GM18520 (cell line): ENCODE data around the gene TAF3.
"Not testable (repeated sequence)": the region's sequence is repeated elsewhere in the genome, so short reads cannot be mapped to it uniquely, and the experiment has no call there.

Source experiments
- ATAC-seq: cut with Tn5 transposase; IDR thresholded peaks from one replicate; pipeline ENCODE4 v1.9.1; 2021; ENCODE audit not compliant: unreplicated experiment

The TAF3 gene

DNA sequence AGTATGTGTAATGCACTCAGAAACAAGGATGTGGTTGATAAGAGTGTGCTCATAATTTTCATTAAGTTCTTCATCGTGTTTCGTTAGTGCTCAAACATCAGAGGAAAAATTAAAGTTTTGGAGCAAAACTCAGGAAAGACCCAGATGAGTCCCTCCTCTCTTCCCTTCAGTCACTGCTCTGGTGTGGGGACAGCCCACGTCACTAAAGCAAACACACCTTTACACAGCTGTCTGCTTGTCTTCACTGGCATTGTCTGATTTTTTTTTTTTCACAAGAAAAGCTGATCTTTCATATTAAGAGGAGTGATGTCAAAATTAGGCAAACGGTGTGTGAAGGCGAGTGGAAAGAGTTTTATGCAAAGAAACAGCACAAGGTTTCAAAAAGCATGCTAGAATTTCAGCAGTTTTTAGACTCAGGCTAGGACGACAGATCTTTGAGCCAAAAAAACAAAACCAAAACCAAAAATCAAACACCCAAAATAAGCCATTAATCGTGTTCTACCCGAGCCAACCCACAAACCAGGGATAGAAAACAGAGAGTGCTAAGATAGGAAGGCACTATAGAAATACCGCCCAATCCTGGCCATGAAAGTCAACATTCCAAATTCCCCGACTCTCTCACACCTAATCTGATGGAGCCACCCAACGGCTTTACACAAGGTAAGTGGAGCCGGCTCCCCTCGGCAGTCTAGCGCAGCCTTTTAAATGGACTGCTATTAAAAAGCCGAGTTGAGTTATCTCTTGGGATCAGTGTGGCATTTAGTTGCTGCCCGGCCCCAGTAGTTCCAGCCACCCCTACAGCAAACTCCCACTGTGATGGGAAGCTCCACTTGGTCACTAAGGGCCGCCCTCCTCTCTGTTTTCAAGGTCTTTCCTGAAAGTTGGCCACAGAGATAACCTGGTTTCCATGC, 208.3 kb downstream of the TAF3 start:
- ATAC-seq = no peak

DNA sequence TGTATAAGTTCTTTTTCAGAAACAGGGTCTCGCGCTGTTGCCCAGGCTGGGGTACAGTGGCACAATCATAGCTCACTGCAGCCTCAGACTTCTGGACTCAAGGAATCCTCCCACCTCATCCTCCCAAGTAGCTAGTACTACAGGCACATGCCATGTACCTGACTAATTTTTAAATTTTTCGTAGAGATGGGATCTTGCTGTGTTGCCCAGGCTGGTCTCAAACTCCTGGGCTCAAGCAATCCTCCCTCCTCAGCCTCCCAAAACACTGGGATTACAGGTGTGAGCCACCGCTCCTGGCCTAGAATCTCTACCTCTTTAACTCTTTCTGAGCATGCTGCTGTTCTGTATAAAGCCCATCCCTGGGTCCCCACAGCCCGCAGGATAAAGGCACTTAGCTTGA, 212.9 kb downstream of the TAF3 start:
- ATAC-seq = not testable (repeated sequence)

DNA sequence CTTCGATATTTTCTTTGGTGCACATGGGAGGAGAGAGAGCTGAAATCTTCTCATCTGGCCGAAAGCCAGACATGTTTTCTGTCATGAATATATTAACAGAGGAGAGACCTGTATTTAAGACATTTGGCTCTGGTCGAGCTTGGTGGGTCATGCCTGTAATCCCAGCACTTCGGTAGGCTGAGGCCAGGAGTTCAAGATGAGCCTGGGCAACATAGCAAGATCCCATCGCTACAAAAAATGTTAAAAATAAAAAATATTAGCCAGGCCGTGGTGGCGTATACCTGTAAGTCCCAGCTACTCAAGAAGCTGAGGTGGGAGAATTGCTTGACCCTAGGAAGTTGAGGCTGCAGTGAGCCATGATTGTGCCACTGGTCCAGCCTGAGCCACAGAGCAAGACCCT, 214.3 kb downstream of the TAF3 start:
- ATAC-seq = no peak

DNA sequence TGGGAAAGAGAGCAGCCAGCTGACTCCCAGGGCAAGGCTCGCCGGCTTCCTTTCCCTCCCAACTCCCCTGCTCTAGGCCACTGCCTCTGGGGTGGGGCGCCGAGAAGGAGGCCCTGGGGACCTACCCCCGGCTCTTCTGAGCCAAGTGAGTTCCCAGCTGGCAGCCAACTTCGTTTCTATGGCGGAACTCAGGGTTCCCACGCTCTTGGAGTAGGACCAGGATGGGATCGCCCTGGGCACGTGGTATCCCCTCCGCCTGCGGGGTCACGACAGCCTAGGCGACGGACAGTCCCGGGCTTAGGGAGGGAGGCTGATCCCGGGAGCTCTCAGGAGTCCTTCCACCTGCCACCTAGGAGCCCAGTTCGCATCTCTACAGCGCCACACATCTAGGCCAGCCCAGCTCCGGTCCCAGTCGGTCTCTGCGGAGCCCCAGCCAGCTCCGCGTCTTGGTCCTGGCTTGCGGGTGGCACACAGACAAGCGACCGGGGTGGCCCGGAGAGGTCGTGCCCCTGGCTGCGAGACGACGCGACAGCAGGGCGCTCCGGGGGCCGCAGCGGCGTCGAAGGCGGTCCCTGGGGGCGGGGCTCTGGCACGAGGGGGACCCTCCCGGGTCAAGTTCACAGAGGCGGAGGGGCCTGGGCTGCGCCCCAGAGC, 215.6 kb downstream of the TAF3 start:
- no peak for ATAC-seq

DNA sequence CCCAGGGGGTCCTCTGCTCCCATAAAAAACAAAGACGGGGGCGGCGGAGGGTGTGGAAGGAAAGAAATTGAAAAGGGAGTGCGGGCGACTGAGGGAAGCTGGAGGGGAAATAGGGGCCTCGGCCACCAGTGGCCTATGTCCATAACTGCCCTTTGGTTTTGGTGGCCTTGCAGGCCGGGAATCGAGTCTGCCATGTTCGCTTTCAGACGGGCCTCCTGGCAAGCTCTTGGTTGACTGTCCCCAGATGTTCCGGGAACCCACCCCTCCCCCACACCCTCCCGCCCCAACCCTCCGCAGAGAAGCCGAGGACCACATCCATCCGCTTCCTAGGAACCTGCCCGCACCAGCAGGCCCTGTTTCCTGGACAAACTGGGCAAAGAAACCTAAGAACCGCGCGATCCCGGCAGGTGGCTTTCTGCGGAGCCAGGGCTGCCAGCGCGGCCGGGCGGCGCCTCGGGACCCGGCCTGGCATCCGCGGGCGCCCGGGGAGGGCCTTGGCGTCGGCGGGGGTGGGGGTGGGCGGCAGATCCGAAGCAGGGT, 216.2 kb downstream of the TAF3 start:
- ATAC-seq = no peak

DNA sequence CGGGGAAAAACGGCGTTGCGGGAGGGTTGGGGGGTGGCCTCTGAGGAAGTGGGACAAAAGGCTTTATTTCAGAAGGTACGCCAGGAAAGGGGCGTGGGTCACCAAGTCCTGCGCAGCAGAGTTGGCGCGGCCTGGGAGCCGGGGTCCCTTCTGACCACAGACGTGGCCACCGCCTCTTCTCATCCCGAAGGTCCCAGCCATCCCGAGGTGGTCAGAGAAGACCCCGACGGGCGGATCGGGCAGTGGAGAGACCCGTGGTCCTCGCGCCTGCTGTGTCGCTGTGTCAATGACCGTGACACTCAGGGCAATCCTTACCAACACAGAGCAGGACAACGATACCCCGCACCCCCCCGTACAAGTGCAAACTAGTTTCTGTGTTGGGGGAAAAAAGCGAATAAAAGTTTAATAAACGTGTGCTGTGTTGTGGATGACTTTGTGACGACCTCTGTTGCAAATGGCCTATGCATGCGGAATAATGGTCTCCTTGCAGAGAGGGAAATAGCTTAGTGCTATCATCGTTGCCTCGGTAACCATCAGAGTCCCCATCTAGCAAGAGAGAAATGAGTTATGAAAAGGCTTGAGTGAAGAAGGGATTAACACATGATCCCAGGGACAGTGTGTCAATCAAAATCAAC, 216.8 kb downstream of the TAF3 start:
- no peak for ATAC-seq

DNA sequence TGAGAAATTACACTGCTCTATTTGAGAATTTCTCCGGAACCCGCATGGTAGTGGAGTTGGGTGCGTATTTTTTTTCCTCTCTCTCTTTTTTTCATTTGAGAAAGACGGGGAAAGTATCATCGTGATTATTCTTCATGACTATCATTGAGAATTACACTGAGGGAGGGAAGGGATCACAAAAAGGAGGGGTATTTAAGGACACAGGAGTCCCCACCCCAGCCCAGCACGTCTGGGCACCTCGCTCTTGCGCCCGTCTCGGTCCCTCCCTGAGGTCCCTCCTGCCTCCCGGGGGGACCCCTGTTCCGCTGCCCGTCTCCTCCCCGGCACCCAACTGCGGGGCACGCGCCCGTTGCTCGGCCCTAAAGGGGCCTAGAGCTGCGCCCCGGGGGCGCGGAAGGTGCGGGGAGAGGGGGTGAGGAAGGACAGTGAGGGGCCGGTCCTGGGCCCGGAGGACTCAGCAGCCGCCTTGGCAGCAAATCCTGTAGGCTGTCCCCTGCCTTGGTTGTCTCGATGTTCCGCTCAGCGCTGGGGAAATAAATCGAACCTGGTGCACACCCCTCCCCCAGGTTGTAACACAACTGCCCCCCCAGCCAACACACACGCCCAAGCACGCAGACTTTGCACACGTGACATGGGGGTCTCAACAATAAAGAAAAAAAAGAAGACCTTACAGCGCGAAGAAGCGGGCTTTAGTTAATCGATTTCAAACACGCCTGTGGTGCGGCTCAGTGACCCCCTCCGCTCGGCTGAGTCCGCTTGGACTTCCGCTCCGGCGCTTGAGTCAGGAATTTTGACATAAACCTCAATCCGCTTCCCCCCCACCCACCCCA, 217.6 kb downstream of the TAF3 start:
- ATAC-seq = no peak

DNA sequence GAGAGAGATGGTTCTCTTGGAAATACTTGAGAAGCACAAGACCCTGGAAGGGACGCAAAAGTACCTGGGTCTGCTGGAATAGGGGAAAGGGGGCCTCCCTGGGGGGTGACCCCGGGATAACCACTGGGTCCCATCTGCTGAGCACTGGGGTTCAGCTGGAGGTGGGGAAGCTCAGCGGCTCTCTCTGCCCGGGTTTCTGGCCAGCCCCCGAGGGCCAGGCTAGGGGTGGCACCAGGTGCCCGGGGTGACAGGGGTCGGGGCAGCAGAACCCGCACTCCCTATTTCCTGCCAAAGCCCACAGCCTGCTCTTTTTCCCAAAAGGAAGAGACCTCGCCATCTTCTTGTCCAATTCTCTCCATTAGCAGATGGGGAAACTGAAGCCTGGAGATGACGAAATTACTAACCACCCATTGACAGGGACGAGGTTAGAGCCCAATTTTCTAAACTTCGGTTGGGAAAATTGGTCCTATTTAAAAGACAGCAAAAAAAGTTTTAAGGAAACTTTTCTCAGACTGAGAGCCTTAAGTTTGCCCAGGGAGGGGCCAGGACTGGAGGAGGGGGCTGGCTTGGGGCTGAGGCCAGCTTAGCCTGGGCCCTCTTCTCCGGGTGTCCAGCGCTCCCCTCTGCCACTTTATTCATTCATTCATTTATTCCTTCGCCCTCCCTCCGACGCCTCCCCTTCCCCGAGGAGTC, 218.3 kb downstream of the TAF3 start:
- no peak for ATAC-seq

DNA sequence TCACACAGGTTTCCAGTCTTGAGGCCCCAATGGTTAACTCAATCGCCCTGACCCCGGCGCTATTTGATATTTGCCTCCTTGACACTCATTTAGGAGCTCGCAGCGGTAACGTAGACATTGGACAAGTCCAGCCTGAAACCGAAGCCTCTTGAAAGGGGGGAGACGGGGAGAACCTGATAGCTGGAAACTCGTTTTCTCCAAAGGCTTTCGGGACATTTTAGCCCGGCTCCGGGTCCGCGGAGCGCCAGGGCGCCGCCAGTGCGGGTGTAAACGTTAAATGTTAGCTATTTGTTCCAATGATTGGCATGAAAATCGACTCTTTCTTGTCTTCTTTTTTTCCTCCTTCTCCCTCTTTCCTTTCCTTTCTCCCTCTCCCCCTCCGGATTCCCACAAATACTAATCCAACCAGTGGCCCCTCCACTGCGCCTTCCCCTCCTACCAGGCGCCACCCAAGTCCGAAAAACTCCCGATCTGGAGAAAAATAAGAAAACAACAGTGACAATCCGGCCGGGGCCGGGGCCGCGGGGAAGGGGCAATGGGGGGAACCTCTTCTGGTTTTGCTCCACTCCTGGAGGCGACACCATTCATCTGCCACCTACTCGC, 219.0 kb downstream of the TAF3 start:
- ATAC-seq = no peak

DNA sequence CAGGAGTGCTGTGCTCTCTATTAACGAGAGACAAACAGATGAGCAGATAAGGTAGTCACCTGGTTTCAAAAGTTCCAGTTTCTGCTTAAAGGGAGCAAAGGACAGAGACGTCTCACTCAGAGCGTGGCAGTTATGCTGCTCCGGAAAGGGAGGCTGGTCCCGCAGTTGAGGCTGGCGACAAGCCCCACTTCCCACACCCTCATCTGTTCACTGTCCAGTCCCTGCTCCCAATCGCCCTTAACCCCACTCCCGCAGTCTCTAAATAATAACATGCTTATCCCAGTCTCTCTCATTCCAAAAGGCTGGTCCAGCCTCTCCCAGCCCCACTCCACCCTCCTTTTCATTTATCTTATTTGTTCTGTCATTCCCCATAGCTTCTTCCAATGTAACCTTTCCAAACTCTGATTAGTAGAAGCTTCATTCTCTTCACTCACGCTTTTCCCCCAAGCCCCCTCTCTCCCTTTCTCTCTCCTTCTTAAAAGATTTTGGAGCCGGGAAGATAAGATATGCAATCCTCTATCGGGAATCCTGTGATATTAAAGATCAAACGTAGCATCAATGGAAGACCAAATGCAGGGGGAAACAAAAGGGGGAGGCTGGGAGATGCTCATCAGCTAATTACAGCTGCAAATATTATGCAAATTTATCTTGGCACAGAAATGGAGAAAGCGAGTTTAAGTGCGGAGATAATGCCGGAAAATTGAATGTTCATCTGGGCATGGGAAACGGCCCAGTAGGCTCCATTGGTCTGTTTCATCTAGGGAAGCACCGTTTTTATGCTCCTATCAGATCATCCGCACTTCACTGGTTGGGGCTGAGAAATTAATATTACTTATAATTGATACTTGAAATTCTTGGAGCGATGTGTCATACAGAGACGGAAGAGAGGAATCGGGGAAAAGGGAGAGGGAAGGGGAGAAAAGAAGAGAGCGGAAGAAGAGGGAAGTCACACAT, 219.9 kb downstream of the TAF3 start:
- ATAC-seq = no peak

DNA sequence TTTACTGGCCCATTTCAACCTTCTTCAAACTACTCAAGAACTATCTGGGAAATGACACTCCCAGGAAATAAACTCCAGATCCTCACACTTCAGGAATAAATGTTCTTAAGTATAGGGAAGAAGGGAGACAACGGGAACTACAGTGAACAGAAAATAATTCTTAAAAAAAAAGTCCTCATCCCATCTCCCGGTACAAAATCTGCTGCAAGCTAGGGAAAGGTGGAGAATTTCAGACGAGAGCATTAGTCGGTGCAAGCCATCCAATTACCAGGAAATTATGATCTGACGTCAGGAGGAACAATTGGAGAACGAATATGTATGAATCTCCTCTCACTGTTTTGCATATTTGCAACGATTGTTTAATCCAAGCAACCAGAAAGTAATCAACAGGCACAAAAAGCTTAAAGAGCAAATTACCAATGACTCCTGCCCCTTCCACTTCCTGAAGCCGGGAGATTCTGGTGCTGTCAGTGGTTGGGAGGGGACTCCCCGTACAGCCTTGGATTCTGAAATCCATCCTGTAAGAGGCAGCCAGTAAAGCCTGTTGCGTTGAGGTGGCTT, 221.1 kb downstream of the TAF3 start:
- ATAC-seq = no peak

DNA sequence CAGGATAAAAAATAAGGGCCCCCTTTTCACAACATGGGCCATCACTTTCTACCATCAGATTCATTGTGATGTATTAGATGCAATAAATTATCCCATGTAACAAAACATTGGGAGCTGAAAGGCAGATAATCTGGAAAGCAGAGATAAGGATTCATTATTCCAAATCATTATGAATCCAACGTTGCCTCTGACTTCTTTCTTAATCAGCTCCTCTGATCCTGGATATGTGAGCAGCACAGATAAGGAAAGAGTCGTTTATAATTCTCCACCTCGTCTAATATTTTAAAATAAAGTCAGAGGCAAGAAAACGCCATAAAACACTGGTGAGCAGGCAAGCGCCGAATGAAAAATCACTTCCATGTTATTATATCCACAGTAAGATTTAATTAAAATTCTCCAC, 222.3 kb downstream of the TAF3 start:
- no peak for ATAC-seq

DNA sequence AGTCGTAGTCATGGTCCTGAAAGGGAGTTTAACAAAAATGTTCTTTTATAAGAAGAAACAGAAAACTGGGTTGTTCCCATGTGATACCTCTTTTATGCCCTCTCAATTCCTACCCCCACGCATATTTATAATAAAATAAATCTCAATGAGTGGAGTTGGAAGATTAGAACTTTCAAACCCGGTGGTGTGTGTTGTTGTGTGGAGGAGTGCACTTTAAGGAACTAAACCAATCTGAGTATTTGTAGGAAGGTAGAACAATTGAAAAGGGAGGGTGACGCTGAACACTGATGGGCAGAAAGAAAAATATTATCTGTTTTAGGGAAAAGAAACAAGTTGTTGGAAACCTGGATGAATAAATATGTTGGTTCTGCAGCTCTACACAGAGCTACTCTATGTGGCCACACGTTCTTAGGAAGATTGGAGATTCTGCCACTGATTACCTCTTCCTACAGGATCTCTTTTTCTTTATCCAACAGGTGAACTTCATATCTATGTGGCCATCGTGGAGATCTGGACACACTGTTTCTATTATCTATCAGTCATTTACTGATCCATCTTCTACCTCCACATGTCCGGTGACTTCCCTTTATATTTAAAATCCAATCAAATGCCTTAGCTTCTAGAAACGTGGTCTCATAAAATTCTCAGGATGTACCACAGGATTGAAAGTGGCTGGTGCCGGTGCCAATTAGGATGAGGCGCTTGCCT, 223.1 kb downstream of the TAF3 start:
- ATAC-seq = no peak

DNA sequence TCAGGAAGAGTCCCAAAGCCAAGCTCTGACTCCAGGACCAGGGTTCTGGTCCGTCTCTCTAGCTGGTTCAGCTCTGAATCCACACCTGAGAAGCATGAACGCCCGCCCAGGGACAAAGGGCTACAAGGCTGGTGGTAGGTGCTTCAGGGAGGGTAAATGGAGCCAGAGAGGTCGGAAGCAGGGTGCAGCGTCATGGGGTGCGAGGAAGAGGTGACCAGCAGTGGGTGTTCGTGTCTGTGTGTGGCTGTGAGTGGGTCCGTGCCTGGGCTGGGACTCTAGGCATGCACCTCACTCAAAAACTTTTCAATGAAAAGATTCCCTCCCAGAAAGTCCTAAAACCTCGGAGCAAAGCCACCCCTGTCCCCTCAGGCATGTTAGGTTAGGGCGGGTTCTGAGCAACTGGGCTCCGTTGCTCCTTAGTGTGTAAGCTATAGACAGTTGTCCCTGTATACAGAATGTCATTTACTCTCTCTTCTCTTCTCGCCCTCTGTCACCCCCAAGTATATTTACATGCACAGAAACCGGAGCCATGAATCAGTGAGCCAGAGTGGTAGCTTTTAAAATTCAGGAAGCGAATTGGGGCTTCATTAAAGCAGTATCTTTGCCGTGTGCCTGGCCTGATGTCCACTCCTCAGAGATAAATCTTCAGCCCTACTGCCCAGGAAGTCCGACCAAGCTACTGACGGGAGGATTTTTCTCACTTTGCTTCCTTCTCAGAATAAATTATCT, 223.9 kb downstream of the TAF3 start:
- ATAC-seq = no peak

DNA sequence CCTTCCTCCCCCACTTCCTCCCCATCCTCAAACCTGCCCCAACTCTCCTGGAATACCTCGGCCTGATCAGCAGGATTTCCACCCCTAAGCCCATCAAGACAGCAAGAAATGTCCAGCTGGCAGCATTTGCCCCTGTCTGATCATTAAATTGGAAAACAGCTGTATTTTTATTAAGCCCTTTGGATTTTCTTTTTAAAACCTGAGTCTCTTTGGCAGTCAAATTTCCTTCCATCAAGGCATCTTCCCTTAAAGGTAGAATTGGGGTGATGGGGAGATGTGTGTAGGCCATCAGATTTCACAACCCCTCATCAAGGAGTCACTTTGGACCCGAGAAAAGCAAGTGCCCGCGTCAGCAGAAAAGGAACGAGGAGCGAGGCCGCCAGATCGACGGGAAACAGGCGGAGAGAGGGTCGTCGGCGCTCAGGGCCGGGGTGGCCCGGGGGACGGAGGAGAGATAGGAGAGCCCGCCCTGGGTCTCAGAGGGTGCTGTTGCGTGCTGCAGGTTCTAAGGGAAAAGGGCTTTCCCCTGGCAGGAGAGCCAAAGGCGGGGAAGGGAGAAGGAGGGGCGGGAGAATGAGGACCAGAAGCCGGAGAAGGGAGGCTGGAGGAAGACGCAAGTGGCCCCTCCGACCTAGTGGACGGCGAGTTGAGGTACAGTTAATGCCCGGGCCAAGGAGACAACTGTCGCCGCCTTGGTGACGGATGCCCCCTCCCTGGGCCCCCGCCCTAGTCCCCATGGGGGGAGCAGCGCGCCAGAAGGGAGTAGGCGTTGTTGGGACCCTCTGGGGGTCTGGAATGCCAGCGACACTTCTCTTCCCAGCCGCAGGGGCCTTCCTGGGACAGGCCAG, 224.6 kb downstream of the TAF3 start:
- ATAC-seq = no peak
